ENCODE results near the gene SLCO3A1.

Gene SLCO3A1

DNA sequence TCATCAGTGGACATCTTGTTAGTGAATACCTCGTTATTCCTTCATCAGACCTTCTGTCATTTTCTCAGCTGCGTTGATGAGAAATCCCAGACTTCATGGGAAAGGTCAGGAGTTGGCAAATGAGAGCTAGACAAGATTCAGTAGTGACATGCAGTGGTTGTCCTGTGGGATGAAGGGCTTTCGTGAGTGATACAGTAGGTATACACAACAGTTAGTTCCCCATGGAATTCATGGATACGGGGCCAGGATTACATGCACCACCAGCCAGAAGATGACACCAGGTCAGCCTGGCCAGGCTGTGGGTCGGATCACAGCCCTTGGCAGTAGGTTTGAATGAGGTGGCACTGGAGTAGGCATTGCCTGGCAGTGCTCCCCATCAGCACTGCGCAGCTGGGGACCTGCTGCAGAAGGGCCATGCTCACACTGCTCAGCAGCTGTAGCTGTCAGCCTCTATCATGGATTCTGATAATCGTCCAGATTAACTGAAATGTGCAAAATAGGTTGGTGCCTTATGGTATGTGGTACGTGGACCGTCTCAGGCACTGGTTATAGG lies 150.1 kb downstream of the SLCO3A1 start:
- DNase-seq (ENCODE audit: low read depth in 2 of 2): no peak

DNA sequence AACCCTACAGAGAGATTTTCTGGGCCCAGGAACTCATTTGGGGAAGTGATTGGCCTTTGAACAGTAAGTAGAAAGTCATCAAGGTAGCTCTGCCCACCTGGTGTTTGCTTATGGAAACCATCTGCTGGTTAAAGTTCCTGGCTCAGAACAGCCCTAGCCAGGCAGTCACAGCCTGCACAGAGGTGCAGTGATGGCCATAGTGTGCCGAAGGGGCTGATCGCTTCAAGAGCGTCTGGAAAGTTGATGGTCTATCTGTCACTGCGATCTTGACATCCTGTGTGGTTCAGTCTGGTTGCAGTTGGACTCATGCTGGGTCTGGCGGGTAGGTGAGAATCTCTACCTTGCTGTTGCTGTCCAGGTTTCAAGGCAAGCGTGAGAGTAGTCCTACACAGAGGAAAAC lies 151.6 kb downstream of the SLCO3A1 start:
- DNase-seq (ENCODE audit: low read depth in 2 of 2): no peak

DNA sequence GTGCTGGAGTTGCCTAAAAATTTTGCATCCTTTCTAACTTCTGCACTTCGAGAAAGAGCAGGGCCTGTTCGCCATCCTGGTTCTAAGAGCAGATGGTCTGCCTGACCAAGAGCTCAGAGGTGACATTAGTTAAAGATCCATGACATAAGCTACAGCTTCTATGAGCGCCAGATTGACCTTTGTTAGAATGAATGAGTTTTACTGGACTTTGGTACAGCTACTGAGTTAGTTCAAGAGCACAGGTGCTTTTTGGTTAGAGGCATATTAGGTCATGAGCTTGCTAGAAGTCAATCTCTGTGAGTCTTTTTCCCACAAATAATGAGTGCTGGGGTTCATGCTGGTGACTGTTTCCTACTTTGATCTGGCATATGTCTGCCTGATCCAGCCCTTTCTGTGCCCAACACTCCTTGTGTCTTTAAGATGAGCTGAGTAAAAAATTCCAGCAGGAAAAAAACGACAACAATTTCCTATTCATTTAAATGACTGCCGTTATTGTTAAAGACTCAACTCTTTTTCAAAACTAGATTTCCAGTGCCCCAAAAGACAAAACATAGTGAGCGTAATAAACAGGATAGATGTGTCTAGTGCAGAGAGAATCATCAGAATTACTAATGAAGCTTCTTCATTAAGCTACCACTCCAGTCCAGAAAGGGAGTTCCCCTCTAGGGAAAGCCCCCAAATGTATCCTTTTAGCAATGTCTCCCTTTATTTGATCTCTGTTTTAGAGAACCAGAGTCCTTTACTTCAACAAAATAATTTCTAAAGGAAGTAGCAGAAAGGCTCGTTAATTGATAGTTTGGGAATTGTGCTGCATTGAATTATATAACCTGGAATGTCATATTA lies 152.9 kb downstream of the SLCO3A1 start:
- DNase-seq (ENCODE audit: low read depth in 2 of 2): no peak

DNA sequence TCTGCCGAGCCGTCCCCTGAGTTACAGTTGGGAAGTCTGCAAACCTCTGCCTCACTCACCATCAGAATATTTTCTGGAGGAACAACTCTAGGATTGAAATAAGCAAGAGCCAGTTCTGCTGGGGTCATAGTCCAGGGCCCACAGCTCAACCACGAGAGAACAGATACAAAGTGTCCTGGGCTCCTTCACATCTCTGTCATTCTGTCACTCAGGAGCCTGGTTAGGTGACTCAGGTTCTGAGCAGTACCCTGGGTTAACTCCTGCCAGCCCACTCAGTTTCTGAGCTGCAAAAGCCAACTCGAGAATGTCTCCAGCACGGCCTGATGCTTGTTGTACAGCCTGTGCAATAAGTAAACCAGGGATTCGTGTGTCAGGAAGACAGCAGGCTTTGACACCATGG lies 155.7 kb downstream of the SLCO3A1 start:
- no peak for DNase-seq (ENCODE audit: low read depth in 2 of 2)

DNA sequence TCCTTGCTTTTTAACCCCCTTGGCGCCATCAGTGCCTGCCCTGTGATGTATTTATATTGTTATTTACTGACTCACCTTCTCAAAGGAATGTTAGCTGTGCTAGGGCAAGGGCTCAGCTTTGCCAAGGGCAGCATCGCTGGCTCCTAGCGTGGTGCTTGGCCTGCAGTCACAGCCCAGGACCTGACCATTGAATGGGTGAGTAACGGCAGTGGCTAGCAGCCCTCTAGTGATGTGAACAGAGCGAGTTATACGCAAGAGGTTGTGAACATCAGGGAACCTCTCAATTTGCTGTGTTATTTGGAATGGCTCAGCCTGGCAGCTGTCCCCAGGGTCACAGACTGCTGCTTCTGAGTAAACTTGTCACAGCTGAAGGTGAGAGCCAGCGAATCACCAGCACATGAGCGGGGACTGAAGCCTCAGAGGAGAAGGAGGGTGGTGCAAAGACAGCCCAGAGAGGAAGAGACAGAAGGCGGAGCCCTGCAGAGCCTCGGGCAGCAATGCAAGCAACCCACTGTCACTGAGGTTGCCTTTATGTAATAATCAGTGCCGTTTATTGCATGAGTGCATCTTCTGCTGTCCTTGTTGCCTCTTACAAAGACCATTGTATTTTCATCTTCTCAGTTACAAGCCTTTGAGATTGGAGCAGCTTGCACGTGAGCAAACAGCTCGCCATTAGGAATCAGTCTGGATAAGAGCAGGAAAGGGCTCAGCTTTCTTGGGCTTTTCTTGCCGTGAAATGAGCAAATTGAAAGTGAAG lies 158.3 kb downstream of the SLCO3A1 start:
- no peak for DNase-seq (ENCODE audit: low read depth in 2 of 2)

DNA sequence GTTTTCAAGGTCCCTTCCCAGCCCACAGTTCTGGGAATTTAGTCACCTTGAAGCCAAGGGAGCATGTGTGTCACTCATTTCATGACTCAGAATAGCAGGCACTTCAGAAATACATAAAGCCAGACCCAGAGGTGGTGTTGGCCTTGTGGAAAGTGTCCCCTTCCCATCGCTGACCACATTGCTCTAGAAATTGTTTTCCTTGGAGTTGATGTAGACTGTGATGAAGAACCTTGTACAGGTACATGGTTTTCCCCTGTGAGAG lies 158.8 kb downstream of the SLCO3A1 start:
- no peak for DNase-seq (ENCODE audit: low read depth in 2 of 2)

DNA sequence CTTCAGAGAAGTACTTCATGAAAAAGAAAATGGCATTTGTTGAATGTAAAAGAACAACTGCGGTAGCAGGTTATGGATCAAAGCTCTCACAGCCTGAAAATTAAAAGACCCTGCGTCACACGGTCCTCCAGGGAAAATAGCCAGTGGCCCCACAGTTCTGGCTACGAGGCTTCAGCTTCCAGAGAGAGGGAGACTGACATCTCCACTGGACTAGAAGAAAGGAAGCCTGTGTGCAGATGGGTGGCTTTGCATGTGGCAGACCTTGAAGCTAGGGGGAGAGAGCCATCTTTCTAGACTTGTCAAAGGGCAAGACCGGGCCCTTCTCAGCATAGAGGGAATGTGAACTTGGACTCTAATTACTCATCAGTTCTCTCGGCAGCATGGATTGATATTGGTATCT lies 159.4 kb downstream of the SLCO3A1 start:
- DNase-seq (ENCODE audit: low read depth in 2 of 2): no peak

DNA sequence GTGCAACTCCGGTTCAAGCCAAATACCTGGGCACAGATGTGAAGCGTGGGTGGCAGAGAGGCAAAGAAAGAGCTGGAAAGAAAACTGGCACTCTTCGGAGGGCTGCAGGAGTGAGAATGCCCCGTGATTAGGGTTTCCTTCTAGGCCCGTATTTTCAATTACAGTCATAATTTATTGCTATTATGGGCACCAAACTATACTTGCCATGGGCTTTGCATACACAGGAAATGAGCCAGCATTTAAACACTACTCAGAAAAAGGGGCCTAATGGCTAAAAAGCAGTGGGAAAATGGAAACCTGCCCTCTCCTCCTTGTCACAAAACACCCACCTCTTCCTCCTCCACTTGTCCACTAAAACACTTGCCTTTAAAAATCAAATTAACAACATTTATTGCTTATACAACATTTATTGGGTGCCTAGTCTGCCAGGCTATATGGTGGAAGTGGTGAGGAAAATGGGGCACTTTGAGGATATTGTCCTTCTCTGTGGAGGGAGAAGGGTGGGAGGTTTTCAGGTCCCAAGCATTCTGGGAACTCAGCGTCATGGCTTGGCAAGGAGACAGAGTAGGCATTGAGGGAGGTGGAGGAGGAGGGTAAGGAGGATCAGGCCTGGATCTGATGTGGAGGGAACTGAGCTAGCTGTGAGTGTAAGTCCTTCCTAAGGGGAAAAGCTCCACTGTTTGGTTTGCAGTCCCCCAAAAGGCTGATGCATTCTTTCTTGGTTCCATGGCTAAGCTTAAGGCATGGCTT lies 160.9 kb downstream of the SLCO3A1 start:
- no peak for DNase-seq (ENCODE audit: low read depth in 2 of 2)

DNA sequence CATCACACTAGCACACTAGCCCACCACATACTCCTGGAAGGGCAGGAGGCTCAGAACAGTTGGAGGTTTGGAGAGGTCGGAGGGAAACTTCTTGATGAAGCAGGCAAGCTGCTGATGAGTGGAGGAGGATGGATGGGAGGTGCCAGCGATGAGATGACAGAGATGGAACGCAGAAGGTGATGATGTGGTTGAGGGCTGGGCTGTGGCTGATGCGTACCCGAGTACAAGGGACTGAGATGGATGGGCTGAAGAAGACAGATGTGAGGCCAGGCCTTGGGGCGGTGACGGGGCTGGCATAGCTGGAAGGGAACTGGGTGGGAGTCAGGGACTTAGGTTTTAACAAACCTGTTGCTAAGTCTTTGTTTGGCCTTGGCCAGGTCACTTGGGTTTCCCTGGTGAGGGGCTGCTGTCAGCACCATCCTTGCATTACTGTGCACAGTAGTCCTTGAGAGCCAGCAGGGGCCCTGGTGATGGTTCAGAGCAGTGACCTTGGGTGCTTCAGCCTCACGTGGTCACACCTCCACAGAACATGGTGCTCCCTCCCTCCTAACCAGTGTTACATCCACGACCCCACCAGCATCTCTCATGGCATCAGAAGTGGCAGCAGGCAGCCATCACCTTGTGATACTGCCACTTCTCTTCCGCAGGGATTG lies 164.5 kb downstream of the SLCO3A1 start:
- DNase-seq (ENCODE audit: low read depth in 2 of 2): no peak

DNA sequence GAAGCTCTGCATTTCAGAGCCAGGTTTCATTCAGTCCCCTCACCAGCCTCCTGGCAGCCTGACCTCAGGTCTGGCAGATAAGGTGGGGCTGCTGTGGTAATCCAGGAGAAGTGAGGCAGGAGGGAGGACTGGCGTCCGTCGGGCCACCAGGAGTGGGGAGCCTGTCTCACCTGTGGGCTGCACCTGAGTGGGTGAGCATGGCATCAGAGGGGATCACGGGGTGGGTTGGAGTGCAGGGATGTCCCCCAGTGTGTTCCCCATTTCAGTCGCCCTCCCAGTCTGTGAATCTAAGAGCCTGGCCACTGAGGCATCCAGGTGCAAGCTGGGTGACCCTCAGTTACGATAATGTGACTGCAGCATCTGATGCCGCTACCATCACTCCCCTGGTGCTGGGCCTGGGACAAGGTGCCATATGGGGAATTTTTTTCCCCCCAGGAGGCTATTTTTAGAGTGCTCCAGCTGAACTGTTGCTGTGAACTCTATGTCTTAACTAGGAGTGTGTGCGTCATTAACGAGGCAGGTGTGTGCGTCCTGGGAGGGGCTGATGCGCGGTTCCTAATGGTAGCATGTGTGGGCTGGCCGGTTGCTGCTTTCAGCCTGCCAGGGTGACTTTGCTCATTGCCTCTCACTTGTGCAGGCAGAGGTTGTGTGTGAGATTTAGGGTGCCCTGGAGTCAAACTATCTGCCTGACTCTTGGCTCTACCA lies 165.2 kb downstream of the SLCO3A1 start:
- no peak for DNase-seq (ENCODE audit: low read depth in 2 of 2)

DNA sequence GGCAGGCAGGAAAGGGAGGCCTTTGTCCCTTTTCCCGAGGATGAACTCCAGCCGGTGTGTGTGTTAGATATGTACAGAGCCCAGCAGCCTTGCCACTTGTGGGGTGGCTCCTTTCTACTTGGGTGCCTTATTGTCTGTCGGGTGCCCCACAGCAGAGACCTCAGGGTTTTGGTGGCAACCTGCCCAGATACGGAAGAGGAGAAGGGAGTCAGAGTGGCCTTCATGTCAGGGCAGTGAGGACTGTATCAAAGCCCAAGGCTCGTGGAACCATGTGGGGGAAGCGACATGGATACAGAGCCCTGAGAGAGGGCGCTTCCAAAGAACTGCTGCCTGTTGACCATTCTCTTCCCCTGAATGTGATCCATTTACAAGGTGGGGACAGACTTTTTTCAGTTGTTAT lies 166.2 kb downstream of the SLCO3A1 start:
- no peak for DNase-seq (ENCODE audit: low read depth in 2 of 2)

DNA sequence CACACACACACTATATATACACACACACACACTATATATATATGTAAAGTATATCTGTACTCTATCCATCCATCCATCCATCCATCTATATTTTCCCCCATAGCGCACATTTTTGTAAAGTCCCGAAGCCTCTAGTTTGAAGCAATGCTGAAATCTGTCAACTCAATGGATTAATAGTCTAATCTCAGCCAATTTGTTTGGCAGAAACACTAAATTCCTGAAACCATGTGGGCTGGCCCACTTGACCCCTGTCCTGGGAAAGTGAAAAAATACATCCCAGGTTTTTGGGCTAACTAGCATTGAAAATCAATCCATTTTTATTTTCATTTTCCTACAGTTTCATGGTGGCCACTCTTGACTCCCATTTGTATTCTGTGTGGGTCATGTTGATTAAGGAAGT lies 166.7 kb downstream of the SLCO3A1 start:
- DNase-seq (ENCODE audit: low read depth in 2 of 2): no peak

DNA sequence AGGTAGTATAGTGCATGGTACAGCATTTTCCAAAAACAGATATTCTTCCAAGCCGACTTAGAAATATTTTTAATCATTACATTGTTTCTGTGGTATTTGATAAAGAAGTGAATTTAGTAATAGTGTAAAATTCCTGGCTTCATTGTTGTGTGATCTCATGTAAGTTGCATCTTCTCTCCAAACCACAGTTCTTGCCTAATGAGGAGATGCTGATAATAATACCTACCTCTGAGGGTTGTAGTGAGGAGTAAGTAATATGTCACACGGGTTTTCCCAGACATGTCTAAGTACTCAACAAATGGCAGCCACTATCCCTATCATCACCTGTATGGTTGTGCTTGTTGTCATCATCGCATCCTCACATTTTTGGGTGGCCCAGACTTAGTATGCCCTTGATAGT lies 167.3 kb downstream of the SLCO3A1 start:
- DNase-seq (ENCODE audit: low read depth in 2 of 2): no peak

DNA sequence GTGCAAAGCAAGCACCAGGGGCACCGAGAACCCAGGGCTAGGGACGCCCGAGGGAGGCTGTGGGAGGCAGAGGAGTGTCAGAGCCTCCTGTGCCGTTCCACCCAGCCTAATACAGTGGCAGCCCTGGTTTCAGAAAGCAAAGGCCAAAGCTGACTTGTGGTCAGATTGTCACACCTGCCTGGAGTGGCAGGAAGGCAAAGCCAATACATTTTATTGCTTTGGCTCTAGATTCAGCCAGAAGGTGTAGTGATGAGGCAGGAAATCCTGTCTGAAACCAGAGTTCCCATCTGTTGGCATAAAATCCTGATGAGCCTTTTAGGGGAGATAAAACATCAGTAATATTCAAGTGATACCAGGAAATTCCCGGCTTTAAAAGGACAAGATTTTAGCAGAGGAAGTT lies 168.3 kb downstream of the SLCO3A1 start:
- DNase-seq (ENCODE audit: low read depth in 2 of 2): no peak

DNA sequence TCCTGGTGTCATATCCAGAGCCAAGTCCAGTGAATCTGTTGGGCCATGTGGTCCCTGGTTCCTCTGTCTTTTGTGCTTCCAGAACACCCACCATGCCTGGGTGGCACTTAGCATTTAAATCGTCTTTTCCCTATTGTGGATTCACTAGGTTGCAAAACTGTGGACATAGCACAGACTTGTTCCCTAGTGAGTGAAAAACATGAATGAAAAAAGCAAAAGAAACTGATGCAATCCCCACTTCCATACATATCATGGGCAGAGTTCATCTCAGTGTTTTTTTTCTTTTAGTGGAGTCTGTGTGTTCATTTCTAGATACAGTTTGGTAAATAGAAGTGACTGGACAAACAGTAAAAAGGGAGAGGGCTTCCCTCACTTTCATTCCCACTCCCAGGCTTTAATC lies 170.5 kb downstream of the SLCO3A1 start:
- no peak for DNase-seq (ENCODE audit: low read depth in 2 of 2)

DNA sequence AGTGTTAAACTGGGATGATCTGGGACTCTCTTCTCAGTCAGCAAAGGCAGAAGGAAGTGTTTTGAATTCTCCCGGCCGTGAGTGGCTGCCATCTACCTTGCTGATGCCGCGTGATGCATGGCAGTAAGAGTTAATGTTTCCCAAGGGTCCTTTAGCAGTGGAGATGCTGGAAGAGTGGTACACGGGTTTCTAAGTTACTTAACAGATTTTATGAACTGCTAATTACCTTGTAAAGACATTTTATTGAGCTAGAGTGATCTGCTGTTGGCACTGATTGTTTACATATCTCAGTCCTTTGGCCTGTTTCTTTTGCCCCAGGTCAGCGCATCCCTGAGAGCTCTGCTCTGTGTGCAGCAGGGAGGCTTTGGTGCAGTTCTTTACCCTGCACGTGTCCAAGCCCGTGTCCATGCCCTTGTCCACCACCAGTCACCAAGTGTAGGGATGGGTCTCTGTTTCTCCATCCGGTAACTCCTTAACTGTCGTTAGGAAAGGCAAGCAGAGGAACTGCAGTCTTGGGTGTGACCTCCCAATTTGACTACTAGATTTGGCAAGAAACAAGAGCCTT lies 172.3 kb downstream of the SLCO3A1 start:
- DNase-seq (ENCODE audit: low read depth in 2 of 2): no peak

DNA sequence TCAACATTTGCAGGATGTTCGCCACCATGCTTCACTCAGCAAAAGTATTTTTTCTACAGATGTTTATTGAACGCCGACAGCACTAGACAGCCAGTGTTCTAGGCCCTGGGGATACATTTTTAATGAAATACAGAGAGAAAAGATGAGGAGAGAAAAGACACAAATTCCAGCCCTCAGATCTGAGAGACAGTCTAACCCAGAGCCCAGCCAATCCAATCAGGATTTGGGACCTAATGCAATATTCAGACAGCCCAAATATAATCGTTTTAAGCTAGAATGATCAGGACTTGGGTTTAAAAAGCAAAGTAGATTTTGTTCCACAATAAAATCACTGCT lies 174.8 kb downstream of the SLCO3A1 start:
- no peak for DNase-seq (ENCODE audit: low read depth in 2 of 2)

DNA sequence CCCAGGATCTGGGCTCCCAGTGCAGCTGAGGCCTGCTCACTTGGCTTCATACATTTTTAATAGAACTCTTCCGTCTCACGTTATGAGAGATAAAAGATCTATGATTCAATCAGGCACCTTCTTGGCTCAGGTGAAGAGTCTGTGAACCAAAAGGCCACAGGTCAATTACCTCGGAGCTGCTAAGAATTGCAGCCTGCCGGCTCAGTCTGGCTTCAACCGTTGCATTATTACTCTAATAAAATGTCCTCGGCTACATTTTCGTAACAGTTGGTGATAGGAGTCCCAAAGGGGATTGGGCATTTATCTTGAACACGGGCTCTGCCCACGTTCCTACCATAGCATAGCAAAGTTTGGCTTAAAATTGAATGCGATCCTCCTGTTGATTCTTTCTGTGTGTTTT lies 176.3 kb downstream of the SLCO3A1 start:
- DNase-seq (ENCODE audit: low read depth in 2 of 2): no peak

DNA sequence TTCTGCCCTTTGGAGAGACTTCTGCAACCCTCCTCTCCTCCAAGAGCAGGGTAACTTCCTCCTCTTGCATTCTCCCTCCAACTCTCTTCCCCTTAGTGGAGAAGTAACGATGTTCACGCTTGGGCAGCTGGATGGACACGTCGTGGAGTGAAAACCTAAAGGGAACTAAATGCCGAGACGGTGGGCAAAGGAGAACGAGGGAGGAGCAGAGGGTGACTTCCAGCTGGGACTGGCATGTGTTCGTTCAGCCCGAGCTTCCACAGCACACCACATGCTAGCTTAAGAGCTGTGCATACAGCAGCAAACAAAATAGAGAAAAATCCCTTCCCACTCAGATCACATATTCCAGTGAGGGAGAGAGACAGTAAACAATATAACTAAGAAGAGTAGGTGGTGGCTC lies 179.8 kb downstream of the SLCO3A1 start:
- DNase-seq (ENCODE audit: low read depth in 2 of 2): no peak

DNA sequence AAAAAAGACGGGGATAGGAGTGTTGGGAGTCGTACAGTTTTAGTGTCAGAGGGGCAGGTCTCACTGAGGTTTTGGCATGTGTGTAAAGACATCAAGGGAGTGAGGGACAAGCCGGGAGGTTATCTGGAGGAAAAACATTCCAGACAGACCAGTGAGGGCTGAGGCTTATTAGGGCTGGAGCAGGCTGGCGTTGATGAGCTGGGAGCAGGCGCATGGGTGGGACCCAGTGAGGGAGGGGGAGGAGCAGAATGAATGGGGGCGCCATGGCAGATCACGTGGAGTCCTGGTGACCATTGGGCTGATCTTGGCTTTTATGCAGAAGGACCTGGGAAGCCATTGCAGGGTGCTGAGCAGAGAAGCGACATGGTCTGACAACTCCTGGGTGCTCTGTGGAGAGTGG lies 180.2 kb downstream of the SLCO3A1 start:
- no peak for DNase-seq (ENCODE audit: low read depth in 2 of 2)

DNA sequence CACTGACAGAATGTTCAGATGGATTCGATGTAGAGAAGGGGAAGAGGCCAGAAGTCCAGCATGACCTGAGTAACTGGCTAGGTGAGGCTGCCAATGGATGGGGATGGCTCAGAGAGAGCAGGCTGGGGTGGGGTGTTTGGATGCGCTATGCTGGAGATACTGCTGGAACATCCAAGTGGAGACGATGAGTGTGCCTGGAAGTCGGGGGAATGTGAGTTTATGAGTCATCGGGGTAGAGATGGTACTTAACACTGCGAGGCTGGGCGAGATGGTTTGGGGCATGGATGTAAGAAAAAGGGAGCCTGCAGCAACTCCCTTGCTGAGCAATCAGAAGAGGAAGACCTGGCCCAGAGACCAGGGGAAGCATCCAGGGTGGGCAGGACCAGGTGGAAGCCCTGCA lies 180.7 kb downstream of the SLCO3A1 start:
- no peak for DNase-seq (ENCODE audit: low read depth in 2 of 2)
